CD4-positive, alpha-beta T cell treated with Interleukin-17A for 4 hours (primary cell): ENCODE measurements around the gene FHOD3.

Experiments
- DNase-seq: peaks from one replicate; pipeline ENCODE4 v3.0.0-alpha.2; 2020; ENCODE audit warnings: mixed read lengths

FHOD3 gene

DNA sequence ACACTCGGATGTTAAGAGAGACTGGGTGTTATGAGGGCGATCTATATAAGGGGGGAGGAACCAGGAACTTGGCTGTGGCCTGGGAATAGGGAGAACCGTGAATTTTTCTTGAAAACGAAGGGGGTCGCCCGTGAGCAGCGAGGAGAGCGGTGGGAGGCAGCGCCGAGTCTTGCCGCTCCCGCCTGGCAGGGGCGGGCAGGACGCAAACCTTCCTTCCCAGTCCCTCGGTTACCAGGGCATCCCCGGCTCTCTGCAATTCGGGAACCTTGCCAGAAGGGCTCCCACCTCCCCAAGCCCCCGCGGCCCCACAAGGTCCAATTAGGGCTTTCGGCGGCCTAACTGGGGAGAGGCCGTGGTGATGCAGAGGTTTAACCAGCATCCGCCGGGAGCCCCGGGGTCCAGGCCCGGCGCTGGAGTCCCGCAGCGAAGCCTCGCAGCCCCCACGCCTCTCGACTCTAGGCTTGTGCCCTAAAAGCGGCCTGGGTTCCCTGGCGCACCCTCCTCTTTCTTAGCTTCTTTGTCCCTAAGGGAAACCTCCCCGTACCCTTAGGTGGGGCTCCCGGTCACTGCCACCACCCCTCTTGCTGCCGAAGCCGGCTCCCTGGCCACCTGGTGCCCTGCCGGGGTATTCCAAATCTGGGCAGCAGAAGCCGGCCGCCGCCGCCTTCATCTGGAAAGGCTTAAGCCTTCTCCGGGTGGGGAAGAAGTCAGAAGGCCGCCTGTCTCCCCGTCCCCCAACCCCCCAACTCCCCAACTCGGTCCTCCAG lies 680 bp upstream of the FHOD3 start:
- DNase-seq = no peak

DNA sequence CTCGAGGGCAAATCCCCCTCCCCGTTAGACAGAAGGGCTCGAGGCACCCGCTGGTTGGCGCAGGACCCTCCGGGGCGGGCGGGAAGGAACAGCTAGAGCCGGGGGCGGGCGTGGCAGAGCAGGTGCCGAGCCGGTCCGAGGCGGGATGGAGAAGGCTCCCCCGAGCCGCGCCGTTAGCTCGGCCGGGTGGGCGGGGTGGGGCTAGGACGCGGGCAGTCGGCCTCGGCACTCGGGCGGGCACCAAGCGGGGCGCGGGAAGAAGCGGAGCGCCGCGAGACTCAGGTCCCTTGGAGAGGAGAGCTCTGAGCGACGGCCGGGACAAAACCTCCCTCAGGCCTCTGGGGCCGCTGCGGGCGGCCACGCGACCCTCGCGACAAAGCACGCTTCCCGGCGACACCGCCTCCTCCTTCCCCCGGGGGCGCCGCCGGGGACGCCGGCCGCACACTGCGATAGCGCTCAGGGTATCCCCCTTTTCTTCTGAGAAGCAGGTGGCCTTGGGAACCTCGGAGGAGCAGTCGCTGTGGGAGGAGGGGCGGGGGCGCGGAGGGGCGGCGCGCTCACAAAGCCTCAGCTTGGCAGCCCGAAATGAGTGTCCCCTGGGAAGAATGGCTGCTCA lies 721 bp downstream of the FHOD3 start:
- no peak for DNase-seq

GRCh38 chr18:36299015-36299414 lies 1.5 kb downstream of the FHOD3 start:
- DNase-seq = no peak

GRCh38 chr18:36300211-36300610 lies 2.7 kb downstream of the FHOD3 start:
- no peak for DNase-seq

DNA sequence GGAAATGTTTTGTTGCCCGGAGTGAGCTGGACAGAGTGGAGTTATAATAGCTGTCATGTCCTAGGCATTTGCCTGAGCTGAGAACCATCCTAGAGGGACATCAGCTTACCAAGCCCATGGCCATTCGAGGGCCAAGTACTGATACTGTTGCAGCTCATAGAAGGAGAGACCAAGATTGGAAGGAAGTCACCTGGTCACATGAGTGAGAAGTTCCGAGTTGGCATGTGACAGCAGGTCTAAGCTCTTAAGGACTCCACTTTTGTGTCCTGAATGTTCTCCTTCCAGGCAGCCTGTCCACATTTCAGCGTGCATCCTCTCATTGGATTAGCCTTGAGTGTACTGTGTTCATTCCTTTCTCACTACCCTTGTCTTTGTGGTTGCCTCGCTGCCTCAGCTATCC lies 4.4 kb downstream of the FHOD3 start:
- no peak for DNase-seq

GRCh38 chr18:36302676-36303075 lies 5.2 kb downstream of the FHOD3 start:
- DNase-seq = no peak

DNA sequence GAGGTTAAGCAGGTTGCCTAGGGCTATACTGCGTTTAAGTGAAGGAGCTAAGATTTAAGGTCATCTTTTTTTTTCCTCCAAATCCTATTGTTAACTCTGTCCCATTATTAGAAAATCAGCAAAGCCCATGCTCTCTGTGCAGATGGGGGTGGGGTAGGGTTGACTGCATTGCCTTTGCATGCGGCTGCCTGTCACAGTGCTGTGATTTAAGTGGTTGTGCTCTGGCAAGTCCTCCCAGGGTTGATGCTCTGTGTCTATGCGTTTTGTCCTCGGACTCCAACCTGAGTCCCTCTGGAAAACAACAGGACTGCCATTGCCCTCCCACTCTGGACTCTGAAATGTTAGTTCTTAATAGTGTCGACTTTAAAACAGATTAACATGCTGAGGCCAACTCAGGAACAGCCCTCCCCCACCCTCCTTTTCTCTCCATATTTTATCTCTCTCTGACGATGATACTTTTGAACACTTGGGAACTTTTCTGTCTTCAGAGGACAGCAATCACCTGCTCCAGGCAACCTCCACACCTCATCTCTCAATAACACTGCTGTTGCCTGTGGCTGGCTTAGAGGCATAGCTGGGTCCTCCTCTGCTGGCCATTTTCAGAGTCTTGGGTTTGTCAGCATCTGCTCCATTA lies 5.8 kb downstream of the FHOD3 start:
- DNase-seq = no peak

GRCh38 chr18:36304723-36305122 lies 7.2 kb downstream of the FHOD3 start:
- DNase-seq = no peak

- DNase-seq = no peak
Observed at GRCh38 chr18:36305375-36305774, 7.9 kb downstream of the FHOD3 start.

DNA sequence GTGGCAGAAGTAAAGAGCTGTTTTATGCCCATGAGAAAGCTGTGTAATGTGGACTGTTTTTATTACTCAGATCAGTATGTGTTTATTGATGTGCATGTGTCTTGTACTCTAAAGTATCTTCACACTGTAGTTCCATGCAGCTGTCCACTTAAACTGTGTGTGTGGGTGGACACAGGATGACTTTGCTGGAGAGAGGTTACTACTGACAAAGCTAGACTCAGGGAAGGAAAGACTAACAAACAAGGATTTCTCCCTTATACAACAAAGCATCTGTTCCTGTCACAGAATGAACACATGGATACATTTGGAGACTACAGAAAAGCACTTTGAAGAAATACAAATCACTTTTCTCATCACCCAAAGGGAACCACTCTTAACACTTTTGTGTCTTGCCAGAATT lies 10.0 kb downstream of the FHOD3 start:
- no peak for DNase-seq

GRCh38 chr18:36308711-36309435 lies 11.4 kb downstream of the FHOD3 start:
- no peak for DNase-seq

- DNase-seq = no peak
Observed at GRCh38 chr18:36309436-36310391, 12.2 kb downstream of the FHOD3 start.

GRCh38 chr18:36311026-36311570 lies 13.6 kb downstream of the FHOD3 start:
- DNase-seq = no peak

- DNase-seq = no peak
Observed at GRCh38 chr18:36312806-36313395, 15.4 kb downstream of the FHOD3 start.

DNA sequence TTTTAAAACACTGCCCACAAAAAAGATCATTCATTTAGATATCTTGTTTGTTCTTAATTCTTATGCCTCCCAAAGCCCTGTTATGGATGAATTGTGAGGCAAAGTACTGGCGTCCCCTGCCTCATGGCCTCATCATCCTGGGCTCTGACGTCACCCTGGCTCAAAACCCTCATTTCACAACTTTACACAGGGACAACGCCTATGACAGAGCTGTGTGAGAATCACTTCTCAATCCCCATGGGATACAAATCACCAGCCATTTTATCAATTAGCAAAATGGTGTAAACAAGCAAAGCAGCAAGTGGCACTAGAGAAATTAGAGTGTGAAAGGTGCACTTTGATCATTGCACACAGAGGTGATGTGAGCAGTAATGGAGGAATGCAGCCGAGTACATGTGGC lies 16.6 kb downstream of the FHOD3 start:
- no peak for DNase-seq

DNA sequence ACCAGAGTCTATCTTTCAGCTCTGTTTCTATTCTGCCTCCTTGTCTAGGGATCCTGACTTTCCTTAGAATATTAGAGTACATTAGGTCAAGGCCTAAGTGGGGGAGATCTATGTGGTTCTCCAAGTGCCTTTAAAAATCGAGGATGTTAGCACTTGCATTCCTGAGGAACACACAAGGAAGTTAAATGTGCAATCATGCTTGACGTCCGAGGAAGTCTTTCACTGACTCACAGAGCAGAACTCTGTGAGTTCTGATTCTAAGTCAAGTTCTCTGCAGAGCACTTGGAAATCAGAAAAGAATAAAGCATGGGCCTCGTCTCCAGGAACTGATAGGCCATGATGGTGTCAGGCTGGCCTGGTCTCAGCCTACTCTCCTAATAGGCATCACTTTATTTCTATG lies 17.2 kb downstream of the FHOD3 start:
- no peak for DNase-seq

DNA sequence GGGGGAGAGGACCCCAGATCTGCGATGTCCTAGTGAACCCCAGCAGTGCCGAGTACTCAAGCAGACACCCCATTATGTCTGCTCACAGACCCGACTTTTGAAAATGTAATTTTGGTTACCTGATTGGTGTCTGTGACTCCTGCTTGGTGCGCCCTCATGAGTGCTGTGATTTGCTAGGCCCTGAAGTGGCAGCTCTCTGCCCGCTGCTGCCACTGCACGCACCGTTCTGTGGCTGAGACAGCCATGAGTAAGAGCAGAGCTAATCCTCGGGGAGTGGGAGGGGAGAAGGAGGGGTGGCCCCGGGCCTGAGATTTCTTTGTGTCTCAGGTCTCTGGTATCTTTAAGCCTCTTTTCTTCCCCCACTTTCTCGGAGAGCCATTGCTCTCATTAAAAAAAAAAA lies 18.2 kb downstream of the FHOD3 start:
- DNase-seq = no peak

GRCh38 chr18:36316246-36316645 lies 18.7 kb downstream of the FHOD3 start:
- DNase-seq = no peak

GRCh38 chr18:36321658-36322407 lies 24.3 kb downstream of the FHOD3 start:
- no peak for DNase-seq

DNA sequence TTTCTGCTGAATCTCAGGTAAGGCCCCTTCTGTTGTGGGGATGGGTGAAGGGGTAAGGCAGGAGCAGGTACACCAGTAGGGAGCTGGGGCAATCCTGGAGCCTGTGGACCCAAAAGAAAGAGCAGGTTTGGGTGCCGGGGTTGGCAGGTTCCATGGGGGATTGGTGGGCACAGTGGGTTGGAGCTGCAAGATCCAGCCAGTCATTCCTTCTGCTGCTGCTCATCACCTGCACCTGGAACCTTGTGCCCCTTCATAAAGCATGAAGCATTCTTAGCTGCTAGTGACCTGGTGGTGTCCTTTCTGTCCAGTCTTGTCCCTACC lies 24.9 kb downstream of the FHOD3 start:
- no peak for DNase-seq

- no peak for DNase-seq
Observed at GRCh38 chr18:36322734-36323133, 25.2 kb downstream of the FHOD3 start.
